GM18520 (cell line): ENCODE data around the gene FXYD6.

Source experiments
- ATAC-seq: cut with Tn5 transposase; IDR thresholded peaks from one replicate; pipeline ENCODE4 v1.9.1; 2021; ENCODE audit not compliant: unreplicated experiment

Gene FXYD6

GRCh38 chr11:117851106-117851505 is 25.4 kb downstream of the FXYD6 start:
- no peak for ATAC-seq

DNA sequence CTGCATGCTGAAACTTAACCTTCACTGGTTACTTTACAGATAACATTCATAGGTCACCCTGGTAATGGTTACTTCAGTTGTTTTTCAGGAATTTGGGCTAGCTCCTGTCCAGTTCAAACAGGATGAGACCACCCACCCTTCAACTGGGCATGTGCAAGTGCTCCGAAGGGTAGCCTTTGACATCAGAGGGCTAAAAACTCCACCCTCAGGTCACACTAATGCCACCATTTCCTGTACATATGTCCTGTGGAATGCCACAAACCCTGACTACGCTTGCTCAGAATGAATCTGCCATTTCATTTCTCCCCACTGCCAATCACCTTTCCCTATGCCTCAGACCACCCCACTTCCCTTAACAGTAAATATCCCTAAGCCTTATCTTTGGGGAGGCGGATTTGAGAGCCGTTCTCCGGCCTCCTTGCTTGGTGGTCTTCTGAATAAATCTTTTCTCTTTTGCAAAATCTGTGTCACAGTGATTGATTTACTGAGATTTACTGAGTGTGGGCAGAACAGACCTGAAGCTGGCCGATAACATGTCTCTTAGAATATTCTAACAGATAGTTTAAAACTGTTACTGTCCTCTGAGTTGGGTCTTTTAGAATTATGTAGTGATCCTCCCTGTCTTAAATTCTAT is 26.6 kb downstream of the FXYD6 start:
- ATAC-seq: no peak

GRCh38 chr11:117843666-117844484 is 32.6 kb downstream of the FXYD6 start:
- no peak for ATAC-seq

GRCh38 chr11:117842131-117842941 is 34.1 kb downstream of the FXYD6 start:
- no peak for ATAC-seq

GRCh38 chr11:117841551-117842031 is 34.9 kb downstream of the FXYD6 start:
- no peak for ATAC-seq

GRCh38 chr11:117840881-117841550 is 35.4 kb downstream of the FXYD6 start:
- ATAC-seq: no peak

- no peak for ATAC-seq
These were observed 36.3 kb downstream of the FXYD6 start for GRCh38 chr11:117839936-117840813.

DNA sequence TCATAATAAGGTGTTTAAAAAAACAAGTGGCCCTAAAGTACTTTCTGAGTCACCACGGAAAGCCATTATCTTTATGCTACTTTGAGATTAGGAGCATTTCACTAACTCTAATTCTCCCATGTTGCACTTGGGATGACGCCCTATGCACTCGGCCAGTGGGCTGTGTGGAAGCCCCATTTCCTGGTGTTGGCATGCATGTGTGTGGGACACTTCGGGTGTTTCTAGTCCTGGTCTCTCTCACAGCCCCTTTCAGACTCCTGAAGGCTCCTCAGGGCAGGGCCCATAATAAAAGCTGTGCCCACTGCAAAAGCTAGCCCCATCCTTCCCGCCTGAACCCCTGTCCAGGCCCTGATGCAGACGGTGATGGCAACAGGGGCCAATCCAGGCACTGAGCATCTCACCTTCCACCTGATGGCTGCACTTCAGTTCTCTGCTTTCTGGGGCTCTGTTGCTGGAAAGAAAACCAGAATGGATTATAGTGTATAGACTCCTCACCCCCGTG is 37.0 kb downstream of the FXYD6 start:
- ATAC-seq: no peak

DNA sequence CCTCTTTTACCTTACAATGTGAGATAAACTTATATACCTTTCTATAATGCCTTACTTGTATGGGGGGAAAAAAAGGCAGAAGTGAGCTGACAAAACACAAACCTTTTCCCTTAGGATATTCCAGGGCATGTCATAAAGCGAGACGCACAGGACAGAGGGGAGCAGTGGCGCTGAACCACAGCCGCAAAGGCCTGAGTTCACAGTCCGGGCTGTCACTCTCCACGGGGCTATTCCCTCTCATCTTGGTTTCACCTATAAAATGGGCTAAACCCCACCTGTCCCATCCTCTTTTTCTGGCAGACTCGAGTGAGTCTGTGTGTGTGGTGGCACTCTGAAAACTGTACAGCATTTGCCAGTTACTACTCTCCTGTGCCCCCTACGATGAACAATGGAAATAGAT is 37.6 kb downstream of the FXYD6 start:
- ATAC-seq: no peak

GRCh38 chr11:117837791-117838190 is 38.7 kb downstream of the FXYD6 start:
- ATAC-seq: no peak

GRCh38 chr11:117837070-117837776 is 39.2 kb downstream of the FXYD6 start:
- no peak for ATAC-seq

DNA sequence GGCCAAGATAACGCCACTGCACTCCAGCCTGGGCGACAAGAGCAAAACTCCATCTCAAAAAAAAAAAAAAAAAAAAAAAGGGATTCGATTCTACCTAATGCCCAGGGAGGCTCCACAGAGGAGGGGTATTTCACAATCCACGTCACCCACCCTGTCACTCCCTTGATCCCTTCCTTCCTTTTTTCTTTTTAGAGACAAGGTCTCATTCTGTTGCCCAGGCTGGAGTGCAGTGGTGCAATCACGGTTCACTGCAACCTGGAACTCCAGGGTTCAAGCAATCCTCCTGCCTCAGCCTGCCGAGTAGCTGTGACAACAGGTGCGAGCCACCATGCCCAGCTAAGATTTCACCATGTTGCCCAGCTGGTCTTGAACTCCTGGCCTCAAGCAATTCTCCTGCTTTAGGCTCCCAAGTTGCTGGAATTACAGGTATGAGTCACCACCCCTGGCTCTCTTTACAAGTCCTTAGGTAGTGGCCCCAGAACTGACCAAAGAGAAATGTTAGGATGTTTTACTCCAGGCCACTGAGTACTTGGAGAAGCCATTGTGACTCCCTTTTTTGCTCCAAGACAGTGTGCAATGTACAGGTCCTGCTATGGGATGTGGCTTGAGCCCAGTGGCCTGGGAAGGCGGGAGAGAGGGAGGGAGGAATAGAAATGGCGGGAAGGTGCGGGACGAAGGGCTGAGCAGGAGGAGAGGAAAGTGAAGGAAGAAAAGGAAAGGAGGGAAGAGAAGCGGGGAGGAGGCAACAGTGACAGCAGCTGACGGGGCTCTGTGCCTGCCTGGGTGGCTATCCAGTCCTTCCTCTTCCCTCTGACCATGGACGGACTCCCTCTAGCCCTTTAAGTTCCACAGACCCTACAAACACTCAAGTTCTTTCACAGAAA is 40.1 kb downstream of the FXYD6 start:
- ATAC-seq: no peak

DNA sequence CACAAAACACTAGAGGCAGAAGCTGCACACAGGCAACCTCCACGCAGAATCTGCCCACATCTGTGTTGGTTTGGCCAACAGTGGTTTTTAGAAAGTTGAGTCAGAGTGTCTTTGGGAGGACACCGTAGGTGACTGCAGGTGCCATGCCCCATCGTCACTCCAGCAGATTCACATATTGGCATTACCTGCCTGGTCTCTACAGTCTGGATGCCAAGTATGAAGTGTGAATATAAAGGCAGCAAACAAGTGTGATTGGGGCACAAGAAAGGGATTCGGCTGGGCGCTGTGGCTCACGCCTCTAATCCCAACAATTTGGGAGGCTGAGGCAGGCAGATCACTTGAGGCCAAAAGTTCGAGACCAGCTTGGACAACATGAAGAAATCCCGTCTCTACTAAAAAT is 40.9 kb downstream of the FXYD6 start:
- no peak for ATAC-seq

DNA sequence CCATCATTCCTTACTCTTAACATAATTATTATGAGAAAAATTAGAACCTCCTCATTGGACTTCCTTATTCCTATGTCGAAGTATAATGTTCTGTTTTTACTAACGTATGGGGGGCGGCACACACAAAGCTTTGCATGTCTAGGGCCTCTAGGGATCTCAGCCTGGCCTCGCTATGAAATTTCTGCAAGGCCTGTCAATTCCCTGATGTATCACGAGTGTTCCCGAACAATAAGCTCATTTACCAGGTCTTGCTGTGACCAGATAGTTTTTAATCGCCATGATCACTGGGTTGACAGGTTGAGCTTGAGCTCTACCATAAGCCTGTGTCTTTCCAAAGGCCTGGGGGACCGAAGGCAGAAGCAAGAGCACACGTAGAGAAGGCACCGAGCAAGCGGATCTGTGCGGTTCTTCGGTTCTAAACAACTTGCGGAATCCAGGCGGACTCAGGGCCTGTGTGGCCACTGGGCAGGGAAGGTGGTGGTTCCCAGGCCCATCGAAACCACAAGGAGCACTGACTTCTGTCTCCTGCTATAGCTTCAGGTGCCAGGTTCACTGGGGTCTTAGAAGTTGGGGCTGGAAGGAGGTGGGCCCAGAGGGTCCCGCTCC is 41.5 kb downstream of the FXYD6 start:
- ATAC-seq: no peak

DNA sequence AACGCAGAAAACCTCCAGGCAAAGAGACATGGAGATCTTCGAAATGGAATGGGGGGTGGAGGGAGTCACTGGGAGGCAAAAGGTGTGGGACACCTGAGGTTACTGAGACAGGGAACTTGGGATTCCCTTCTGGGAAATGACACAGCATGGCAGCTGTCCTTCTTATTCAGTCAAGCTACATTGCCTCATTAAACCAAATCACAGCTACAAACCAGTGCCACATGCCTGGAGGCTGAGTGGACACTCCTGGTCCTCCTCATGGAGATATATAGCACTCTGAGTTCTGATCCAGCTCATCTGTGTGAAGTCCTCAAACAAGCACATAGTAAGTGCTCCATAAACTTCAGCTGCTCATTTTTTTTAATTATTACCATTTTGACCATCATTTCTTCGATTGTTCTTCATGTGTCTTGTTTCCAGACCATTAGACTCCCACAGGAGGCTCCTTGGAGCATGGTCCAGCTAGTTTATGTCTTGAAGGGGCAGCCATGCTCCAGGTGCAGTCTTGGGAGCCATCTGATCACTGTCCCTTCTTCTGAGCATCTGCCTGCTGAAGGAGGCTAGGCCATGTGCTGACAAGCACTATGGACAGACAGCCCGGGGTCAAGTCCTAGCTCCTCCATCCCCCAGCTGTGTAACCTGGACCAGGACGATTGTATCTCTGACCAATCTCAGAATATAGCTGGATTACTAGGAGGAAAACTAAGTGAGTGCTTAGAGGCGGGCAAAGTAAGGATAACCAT is 42.2 kb downstream of the FXYD6 start:
- no peak for ATAC-seq

GRCh38 chr11:117833401-117833891 is 43.0 kb downstream of the FXYD6 start:
- ATAC-seq: no peak

DNA sequence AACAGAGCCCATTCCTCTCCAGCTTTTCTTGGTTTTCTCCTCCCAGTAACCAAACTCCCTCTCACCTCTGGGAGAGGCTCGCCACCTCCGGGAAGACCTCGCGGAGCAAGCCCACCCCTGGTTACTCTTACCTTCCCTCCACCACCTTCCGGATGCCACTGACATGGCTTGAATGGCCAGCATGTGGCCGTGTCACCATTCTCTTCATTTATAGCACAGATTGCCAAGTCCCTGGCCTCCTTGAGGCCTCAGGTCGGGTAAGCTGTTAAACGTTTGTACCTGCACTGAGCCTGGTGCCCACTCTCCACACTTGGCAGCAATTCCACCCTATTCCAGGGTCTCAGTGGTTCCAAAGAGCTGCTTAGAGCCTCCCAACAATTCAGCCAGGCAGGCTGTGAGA is 43.9 kb downstream of the FXYD6 start:
- no peak for ATAC-seq
